HG02852 (cell line): ENCODE data around the gene CDC14A.

Experiments
- ATAC-seq: cut with Tn5 transposase; IDR thresholded peaks from one replicate; pipeline ENCODE4 v1.9.1; 2021; ENCODE audit warnings: mild to moderate bottlenecking, moderate library complexity; ENCODE audit not compliant: unreplicated experiment

CDC14A gene

GRCh38 chr1:100526894-100527293 lies 174.6 kb downstream of the CDC14A start:
- no peak for ATAC-seq

DNA sequence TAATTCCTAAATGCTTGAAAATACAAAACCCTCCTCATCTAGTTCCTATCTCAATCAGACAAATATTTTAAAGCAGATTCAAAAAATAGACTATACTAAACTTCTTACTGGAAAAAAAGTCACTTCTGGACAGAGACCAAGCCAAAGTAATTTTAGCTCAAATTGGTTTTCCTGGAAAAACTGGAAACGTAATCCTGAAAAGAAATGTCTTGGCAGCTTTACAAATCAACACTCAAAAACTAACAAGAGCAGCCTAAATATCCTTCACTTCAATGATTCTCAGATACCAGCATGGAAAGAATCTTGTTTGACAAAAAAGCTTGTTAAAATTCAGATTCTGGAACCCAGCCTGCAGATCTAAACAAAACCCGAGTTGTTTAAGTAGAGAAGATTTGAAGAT lies 176.6 kb downstream of the CDC14A start:
- ATAC-seq, result no peak

- no peak for ATAC-seq
These were observed 177.8 kb downstream of the CDC14A start for GRCh38 chr1:100530141-100530540.

DNA sequence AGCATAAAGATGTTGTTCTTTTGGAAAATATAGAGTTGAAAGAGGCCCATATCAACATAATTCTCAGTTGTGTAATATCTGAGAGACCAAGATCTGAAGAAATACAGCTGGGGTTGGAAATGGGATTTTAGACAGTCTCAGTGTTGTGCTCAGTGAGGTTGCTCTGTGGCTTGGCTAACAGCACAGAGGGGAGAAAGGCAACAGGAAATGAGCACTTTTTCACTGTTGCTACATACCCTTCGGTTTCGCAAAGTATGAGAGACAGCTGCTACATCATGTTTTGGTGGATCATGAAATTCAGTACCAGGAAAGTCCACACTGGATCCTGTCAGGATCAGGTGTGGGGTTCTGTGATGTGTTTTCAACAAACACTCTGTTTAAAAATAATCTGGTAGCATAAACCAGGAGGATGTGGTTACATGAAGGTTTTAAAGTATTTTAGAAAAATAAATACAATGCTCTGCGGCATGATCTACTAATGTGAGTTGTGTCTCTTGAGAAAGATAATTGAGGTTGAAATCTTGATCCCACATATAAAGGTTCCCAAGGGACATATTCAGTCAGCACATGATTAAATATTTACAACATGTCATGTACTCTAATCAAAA lies 178.7 kb downstream of the CDC14A start:
- peak; percentile 90 for ATAC-seq

DNA sequence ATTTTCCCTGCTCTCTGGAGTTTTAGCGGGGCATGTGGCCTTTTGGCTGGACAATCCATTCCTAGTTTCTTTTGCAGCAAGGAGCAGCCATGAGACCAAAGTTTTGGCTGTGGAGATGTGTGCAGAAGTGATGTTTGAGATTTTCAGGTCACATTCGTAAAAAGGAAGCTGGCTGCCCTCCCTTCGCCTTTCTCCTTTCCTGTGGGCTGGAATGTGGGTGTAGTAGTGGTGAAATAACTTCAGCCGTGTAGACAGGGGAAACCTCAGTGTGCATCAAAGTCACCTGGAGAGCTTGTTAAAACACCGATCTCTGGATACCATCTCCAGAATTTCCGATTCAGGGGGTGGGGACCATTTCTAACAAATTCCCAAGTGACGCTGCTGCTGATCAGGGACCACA lies 180.3 kb downstream of the CDC14A start:
- peak; percentile 14 for ATAC-seq

- no peak for ATAC-seq
These were observed 183.0 kb downstream of the CDC14A start for GRCh38 chr1:100535264-100535663.

GRCh38 chr1:100536031-100536430 lies 183.7 kb downstream of the CDC14A start:
- ATAC-seq, result peak; percentile 85

DNA sequence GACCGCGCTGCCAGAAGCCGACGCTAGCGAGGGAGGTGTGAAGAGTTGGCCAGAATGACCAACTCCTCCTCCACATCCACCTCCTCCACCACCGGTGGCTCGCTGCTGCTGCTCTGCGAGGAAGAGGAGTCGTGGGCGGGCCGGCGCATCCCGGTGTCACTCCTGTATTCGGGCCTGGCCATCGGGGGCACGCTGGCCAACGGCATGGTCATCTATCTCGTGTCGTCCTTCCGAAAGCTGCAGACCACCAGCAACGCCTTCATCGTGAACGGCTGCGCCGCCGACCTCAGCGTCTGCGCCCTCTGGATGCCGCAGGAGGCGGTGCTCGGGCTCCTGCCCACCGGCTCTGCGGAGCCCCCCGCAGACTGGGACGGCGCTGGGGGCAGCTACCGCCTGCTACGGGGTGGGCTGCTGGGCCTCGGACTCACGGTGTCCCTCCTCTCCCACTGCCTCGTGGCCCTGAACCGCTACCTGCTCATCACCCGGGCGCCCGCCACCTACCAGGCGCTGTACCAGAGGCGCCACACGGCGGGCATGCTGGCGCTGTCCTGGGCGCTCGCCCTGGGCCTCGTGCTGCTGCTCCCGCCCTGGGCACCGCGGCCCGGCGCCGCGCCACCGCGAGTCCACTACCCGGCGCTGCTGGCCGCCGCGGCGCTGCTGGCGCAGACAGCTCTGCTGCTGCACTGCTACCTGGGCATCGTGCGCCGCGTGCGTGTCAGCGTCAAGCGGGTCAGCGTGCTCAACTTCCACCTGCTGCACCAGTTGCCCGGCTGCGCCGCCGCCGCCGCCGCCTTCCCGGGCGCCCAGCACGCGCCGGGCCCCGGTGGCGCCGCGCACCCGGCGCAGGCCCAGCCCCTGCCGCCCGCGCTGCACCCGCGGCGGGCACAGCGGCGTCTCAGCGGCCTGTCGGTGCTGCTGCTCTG lies 186.9 kb downstream of the CDC14A start:
- no peak for ATAC-seq

DNA sequence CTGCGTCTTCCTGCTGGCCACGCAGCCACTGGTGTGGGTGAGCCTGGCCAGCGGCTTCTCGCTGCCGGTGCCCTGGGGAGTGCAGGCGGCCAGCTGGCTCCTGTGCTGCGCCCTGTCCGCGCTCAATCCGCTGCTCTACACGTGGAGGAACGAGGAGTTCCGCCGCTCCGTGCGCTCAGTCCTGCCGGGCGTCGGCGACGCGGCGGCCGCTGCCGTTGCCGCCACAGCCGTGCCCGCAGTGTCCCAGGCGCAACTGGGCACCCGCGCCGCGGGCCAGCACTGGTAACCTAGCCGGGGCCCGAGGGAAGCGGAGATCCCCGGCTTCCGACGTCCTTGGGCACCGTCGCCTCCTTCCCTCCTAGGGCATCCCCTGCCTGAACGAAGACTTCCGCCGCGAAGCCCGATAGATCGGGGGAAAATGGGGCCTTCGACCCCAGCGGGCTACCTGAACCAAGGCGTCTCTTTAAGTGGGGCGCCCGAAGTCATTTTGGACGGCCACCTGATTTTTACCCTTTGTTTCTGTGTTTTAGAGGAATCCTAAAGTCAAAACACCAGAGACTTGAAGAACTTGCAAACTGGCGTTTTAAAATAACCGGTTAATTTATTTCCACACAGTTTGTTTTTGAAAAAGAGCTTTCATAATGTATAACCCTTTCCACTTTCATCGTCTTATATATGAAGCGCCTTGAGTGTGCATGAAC lies 187.7 kb downstream of the CDC14A start:
- no peak for ATAC-seq

DNA sequence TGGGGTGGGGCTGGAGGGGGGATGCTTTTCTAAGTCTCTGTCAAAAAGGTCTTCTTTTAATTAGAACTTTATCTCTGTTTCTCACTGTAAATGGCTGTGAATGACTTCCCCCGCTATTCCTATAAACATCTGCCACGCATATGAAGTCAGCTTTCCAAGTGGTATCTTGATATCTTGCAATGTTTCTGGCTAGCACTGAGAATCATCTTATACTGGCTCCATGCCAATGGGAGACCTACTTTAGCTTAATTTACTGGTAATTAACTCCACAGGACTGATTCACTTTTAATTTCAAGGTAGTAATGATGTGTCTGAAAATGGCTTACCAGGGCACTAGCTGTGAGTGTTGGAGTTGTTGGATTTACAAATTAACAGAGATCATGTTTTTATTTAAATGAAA lies 190.0 kb downstream of the CDC14A start:
- ATAC-seq, result no peak

GRCh38 chr1:100543640-100544039 lies 191.3 kb downstream of the CDC14A start:
- no peak for ATAC-seq

DNA sequence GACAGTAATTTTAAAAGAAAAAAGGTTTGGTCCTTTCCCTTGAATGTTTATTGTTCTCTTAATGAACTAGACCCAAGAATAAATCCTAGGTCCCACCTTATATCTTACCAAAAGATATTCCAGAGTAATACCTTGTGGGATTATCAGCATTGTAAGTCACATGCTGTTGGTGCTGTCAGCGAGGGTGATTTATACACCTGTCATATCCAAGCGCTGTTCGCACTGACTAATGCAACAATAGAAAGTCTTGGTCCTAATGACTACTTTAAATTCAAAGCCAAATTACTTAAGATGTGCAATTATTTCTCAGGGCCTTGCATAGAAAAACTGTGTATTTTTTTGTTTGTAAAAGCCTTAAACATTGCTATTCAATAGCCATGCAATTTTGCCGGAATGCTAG lies 192.5 kb downstream of the CDC14A start:
- no peak for ATAC-seq

DNA sequence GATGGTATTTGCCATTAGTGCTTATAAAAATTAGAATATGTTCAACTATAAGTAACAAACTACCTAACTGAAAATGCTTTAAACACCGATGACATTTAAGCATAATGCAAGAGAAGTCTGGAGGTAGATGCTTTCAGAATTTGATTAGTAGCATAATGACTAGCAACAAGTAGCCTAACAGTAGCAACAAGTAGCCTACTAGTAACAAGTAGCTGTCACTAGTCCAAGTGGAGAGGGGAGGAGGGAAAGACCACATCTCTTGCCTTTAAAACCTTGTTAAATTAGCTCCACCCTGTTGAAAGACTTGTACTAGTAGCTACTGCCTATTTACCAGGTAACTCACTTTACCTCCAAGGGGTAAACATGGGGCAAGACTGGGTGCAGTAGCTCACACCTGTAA lies 193.5 kb downstream of the CDC14A start:
- no peak for ATAC-seq

DNA sequence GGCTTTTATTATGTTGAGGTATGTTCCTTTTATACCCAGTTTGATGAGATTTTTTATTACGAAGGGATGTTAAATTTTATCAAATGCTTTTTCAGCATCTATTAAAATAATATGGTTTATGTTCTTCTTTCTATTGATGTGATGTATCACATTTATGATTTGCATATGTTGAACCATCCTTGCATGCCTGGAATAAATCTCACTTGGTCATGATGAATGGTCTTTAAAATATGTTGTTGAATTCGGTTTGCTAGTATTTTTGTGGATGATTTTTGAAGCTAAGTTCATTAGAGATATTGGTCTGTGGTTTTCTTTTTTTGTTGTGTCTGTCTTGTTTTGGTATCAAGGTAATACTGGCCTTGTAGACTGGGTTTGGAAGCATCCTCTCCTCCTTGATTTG lies 199.7 kb downstream of the CDC14A start:
- ATAC-seq, result no peak

DNA sequence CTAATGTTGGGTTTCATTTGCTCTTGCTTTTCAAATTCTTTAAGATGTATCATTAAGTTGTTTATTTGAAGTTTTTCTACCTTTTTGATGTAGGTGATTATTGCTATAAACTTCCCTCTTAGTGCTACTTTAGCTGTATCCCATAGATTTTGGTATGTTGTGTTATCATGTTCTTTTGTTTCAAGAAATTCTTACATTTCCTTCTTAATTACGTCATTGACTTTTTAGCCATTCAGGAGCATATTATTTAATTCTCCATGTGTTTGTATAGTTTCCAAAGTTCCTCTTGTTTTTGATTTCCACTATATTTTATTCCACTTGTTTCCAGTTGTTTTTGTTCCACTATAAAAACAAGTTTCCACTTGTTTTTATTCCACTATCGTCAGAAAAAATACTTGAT lies 200.6 kb downstream of the CDC14A start:
- no peak for ATAC-seq

DNA sequence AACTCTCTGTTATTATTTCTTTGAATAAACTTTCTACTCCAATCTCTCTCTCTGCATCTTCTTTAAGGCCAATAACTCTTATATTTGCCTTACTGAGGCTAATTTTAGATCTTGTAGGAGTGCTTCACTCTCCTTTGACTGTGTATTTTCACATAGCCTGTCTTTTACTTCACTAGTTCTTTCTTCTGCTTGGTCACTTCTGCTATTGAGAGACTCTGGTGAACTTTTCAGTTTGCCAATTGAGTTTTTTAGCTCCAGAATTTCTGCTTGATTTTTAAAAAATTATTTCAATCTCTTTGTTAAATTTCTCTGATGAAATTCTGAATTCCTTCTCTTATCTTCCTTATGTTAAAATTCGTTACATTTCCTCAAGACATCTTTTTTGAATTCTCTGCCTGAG lies 203.9 kb downstream of the CDC14A start:
- ATAC-seq, result no peak

GRCh38 chr1:100556925-100557605 lies 204.8 kb downstream of the CDC14A start:
- ATAC-seq, result no peak

- no peak for ATAC-seq
These were observed 205.3 kb downstream of the CDC14A start for GRCh38 chr1:100557606-100557953.

DNA sequence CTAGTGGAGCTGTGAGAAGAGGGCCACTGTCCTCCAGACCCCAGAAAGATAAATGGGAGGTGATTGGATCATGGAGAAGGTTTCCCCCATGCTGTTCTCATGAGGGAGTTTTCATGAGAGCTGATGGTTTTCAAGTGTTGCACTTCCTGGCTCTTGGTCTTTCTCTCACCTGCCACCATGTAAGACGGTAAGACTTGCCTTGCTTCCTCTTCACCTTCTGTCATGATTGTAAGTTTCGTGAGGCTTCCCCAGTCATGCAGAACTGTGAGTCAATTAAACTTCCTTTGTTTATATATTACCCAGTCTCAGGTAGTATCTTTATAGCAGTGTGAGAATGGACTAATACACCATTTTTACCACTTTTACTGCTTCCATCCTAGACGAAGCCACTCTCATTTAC lies 213.2 kb downstream of the CDC14A start:
- ATAC-seq, result no peak

DNA sequence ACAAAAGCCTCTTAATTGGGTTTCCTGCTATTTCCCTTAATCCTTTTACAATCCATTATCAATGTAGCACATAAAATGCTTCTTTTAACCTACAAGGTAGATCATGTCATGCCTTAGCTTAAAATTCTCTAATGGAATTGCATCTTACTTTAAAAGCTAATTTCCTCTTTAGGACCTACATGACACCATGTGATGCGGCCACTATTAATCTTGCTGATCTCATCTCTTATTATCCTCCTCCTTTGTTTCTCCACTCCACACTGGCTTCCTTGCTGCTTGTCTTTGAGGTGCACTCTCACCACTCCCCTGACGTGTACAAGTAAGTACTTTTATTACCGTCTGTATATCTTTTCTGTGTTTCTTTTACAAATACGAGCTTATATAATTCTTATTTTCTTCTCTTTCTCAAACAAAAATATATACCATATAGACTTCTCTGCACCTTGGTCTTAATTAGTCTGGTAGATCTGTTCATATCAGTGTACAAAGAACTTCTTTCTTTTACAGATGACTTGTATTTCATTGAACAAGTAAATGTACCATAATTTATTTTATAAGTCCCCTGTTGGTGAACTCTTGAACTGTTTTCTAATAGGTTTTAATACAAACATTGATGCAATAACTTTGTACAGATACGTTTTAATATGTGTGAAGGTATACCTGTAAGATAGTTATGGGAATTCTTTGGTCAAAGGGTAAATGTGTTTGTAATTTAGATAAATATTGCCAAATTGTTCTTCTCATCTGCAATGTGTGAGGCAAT lies 213.8 kb downstream of the CDC14A start:
- ATAC-seq, result no peak

DNA sequence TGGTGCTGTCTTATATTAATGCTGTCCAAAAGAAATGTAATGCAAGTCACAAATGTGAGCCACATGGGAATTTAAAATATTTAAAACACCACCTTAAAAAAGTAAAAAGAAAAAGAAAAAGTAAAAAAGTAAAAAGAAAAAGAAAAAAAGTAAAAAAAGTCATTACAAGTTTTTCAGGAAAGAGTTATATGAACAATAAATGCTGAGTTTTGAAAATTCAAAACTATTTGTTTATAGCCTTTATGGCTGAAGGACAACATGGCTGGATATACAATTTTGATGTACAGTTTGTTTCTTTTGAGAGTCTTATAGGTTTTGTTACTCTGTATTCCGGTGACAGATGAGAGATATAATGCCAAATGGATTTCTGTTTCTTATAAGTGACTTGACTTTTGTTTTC lies 214.8 kb downstream of the CDC14A start:
- no peak for ATAC-seq
